Astrocyte (in vitro differentiated cells and primary cell): Measurements from ENCODE around the gene ASB3.
"Not testable (repeated sequence)": the region's sequence is repeated elsewhere in the genome, so short reads cannot be mapped to it uniquely, and the experiment has no call there.

Experiments used
- EZH2 ChIP-seq: IDR thresholded peaks from 2 replicates; pipeline ENCODE4 v1.6.1; 2012; ENCODE audit warnings: mild to moderate bottlenecking, low read length, inconsistent platforms; ENCODE audit not compliant: insufficient read depth
- TF ChIP-seq, protein P1 (sequence below): IDR thresholded peaks from 2 replicates; pipeline ENCODE4 v1.5.1; 2011; ENCODE audit warnings: low read depth, mild to moderate bottlenecking, inconsistent platforms, low read length, moderate library complexity; ENCODE audit not compliant: insufficient read depth

DNA sequence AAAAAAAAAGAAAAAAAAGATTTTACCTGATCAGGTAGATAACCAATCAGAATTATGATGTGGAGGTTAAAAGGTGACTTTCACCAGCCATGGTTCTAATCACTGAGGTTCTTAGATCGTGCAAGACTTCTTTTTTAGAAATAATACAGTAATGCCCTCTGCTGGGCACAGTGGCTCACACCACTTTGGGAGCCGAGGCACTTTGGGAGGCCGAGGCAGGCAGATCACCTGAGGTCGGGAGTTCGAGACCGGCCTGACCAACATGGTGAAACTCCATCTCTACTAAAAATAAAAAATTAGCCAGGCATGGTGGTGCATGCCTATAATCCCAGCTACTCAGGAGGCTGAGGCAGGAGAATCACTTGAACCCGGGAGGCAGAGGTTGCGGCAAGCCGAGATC lies 36.9 kb upstream of the ASB3 start:
- TF ChIP-seq EZH2, result not testable (repeated sequence)
- TF ChIP-seq, protein P1, sequence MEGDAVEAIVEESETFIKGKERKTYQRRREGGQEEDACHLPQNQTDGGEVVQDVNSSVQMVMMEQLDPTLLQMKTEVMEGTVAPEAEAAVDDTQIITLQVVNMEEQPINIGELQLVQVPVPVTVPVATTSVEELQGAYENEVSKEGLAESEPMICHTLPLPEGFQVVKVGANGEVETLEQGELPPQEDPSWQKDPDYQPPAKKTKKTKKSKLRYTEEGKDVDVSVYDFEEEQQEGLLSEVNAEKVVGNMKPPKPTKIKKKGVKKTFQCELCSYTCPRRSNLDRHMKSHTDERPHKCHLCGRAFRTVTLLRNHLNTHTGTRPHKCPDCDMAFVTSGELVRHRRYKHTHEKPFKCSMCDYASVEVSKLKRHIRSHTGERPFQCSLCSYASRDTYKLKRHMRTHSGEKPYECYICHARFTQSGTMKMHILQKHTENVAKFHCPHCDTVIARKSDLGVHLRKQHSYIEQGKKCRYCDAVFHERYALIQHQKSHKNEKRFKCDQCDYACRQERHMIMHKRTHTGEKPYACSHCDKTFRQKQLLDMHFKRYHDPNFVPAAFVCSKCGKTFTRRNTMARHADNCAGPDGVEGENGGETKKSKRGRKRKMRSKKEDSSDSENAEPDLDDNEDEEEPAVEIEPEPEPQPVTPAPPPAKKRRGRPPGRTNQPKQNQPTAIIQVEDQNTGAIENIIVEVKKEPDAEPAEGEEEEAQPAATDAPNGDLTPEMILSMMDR, result not testable (repeated sequence)
